SU-DHL-6 (cell line): ENCODE measurements around the gene INPP5E.
"Not testable (repeated sequence)": the region's sequence is repeated elsewhere in the genome, so short reads cannot be mapped to it uniquely, and the experiment has no call there.

Experiments
- H2AFZ ChIP-seq: fragments of 200-600 bp; sonication (generic); 2 replicates; pipeline ENCODE4 v1.6.1; 2014; ENCODE audit warnings: low read depth, mild to moderate bottlenecking, moderate library complexity, mixed read lengths, antibody characterized with exemption, low read length; ENCODE audit not compliant: severe bottlenecking
- H3F3A ChIP-seq: fragments of 200-600 bp; shearing (Covaris generic); 2 replicates; pipeline ENCODE4 v1.6.0; 2016; ENCODE audit warnings: antibody characterized with exemption, mild to moderate bottlenecking; ENCODE audit not compliant: insufficient read depth
- H3K27ac ChIP-seq: fragments of 200-600 bp; sonication (generic); 2 replicates; pipeline ENCODE4 v1.5.1; 2016; ENCODE audit warnings: low read depth, mild to moderate bottlenecking, low read length, moderate library complexity, mixed read lengths
- H3K27me3 ChIP-seq: fragments of 200-600 bp; sonication (generic), shearing (Covaris generic); 2 replicates; pipeline ENCODE4 v1.6.0; 2014; ENCODE audit warnings: mild to moderate bottlenecking, low read length
- H3K36me3 ChIP-seq: fragments of 200-600 bp; sonication (generic); 2 replicates; pipeline ENCODE4 v1.6.1; 2014; ENCODE audit warnings: mild to moderate bottlenecking, low read length, mixed read lengths
- H3K4me2 ChIP-seq: fragments of 300-600, 200-600 bp; shearing (Covaris generic), sonication (generic); 2 replicates; pipeline ENCODE4 v1.6.0; 2014; ENCODE audit warnings: low read length, low read depth, mild to moderate bottlenecking; ENCODE audit not compliant: poor library complexity, severe bottlenecking
- H3K4me3 ChIP-seq: fragments of 200-600 bp; sonication (generic); 2 replicates; pipeline ENCODE4 v1.5.1; 2014; ENCODE audit warnings: antibody characterized with exemption, low read length, mild to moderate bottlenecking, mixed read lengths; ENCODE audit not compliant: insufficient read depth, poor library complexity, severe bottlenecking
- H3K79me2 ChIP-seq: fragments of 200-600 bp; sonication (generic); 2 replicates; pipeline ENCODE4 v1.6.1; 2014; ENCODE audit warnings: mild to moderate bottlenecking, low read length, moderate library complexity; ENCODE audit not compliant: insufficient read depth
- H3K9ac ChIP-seq: fragments of 200-600 bp; sonication (generic); 2 replicates; pipeline ENCODE4 v1.7.0; 2014; ENCODE audit warnings: mild to moderate bottlenecking, low read length
- H3K9me2 ChIP-seq: fragments of 200-600 bp; sonication (generic); replicated peaks from 2 replicates; pipeline ENCODE4 v1.6.1; 2014; ENCODE audit warnings: low read length; ENCODE audit not compliant: insufficient read depth
- H3K9me3 ChIP-seq: fragments of 200-600 bp; sonication (generic); 2 replicates; pipeline ENCODE4 v1.6.1; 2014; ENCODE audit warnings: low read length, mixed read lengths; ENCODE audit not compliant: insufficient read depth
- H4K20me1 ChIP-seq: fragments of 200-600 bp; sonication (generic); 2 replicates; pipeline ENCODE4 v1.6.1; 2014; ENCODE audit warnings: low read depth, mild to moderate bottlenecking, antibody characterized with exemption, low read length, moderate library complexity, mixed read lengths
- CTCF ChIP-seq: fragments of 200-600 bp; sonication (generic); IDR thresholded peaks from one replicate; pipeline ENCODE4 v1.5.1; 2017; ENCODE audit warnings: antibody characterized with exemption, mild to moderate bottlenecking, low read length, moderate library complexity; ENCODE audit not compliant: insufficient read depth, poor library complexity, severe bottlenecking
- EZH2phosphoT487 ChIP-seq: fragments of 200-600 bp; sonication (generic), shearing (Covaris generic); conservative IDR thresholded peaks from 2 replicates; pipeline ENCODE4 v1.6.1; 2018; ENCODE audit warnings: mild to moderate bottlenecking, antibody characterized with exemption, low read length, moderate library complexity, mixed read lengths

INPP5E gene

GRCh38 chr9:136426787-136427186 lies 12.9 kb downstream of the INPP5E start:
- Histone ChIP-seq H3K9me3 (no peaks in the 10 kb centered on the region), H4K20me1 (no peaks in the 10 kb centered on the region), H3K79me2 (no peaks in the 10 kb centered on the region), H3K9ac (no peak overlapping the region), H3K4me3 (no peak overlapping the region), H3K27me3 (no peaks in the 10 kb centered on the region), H3K9me2 (no peaks in the 10 kb centered on the region), H3K27ac (no peak overlapping the region), H3F3A (no peaks in the 10 kb centered on the region), H2AFZ (no peak overlapping the region), H3K4me2 (no peak overlapping the region), H3K36me3 (no peaks in the 10 kb centered on the region)
- TF ChIP-seq CTCF (no peak), EZH2phosphoT487 (no peak)

- not testable (repeated sequence) for H3K27ac ChIP-seq, H3K4me2 ChIP-seq, H3K27me3 ChIP-seq, H2AFZ ChIP-seq, H3K4me3 ChIP-seq, H3K9me2 ChIP-seq, H3F3A ChIP-seq, H3K9ac ChIP-seq, H3K79me2 ChIP-seq, H3K36me3 ChIP-seq, H3K9me3 ChIP-seq, H4K20me1 ChIP-seq
Observed at GRCh38 chr9:136425367-136425766, 14.3 kb downstream of the INPP5E start.

GRCh38 chr9:136424750-136425362 lies 14.8 kb downstream of the INPP5E start:
- Histone ChIP-seq H3F3A (no peaks in the 10 kb centered on the region), H3K27ac (no peak overlapping the region), H3K9ac (no peak overlapping the region), H3K79me2 (no peaks in the 10 kb centered on the region), H3K4me2 (no peak overlapping the region), H3K36me3 (no peaks in the 10 kb centered on the region), H3K9me2 (no peaks in the 10 kb centered on the region), H4K20me1 (no peaks in the 10 kb centered on the region), H3K4me3 (no peak overlapping the region), H2AFZ (no peak overlapping the region), H3K27me3 (no peaks in the 10 kb centered on the region), H3K9me3 (no peaks in the 10 kb centered on the region)
- TF ChIP-seq CTCF (no peak), EZH2phosphoT487 (no peak)

GRCh38 chr9:136423432-136424146 lies 16.1 kb downstream of the INPP5E start:
- no peaks in the 10 kb centered on the region for H3K9me3 ChIP-seq
- H3K27me3 ChIP-seq: no peaks in the 10 kb centered on the region
- no peak overlapping the region for H3K27ac ChIP-seq
- H2AFZ ChIP-seq: no peak overlapping the region
- no peaks in the 10 kb centered on the region for H3K9me2 ChIP-seq
- no peaks in the 10 kb centered on the region for H3K36me3 ChIP-seq
- H4K20me1 ChIP-seq: no peaks in the 10 kb centered on the region
- H3K4me3 ChIP-seq: no peak overlapping the region
- H3K9ac ChIP-seq: no peak overlapping the region
- no peaks in the 10 kb centered on the region for H3F3A ChIP-seq
- TF ChIP-seq CTCF (no peak), EZH2phosphoT487 (no peak)
- H3K4me2 ChIP-seq: no peak overlapping the region
- H3K79me2 ChIP-seq: no peaks in the 10 kb centered on the region
